ENCODE results near the gene SLC39A1.

DNA sequence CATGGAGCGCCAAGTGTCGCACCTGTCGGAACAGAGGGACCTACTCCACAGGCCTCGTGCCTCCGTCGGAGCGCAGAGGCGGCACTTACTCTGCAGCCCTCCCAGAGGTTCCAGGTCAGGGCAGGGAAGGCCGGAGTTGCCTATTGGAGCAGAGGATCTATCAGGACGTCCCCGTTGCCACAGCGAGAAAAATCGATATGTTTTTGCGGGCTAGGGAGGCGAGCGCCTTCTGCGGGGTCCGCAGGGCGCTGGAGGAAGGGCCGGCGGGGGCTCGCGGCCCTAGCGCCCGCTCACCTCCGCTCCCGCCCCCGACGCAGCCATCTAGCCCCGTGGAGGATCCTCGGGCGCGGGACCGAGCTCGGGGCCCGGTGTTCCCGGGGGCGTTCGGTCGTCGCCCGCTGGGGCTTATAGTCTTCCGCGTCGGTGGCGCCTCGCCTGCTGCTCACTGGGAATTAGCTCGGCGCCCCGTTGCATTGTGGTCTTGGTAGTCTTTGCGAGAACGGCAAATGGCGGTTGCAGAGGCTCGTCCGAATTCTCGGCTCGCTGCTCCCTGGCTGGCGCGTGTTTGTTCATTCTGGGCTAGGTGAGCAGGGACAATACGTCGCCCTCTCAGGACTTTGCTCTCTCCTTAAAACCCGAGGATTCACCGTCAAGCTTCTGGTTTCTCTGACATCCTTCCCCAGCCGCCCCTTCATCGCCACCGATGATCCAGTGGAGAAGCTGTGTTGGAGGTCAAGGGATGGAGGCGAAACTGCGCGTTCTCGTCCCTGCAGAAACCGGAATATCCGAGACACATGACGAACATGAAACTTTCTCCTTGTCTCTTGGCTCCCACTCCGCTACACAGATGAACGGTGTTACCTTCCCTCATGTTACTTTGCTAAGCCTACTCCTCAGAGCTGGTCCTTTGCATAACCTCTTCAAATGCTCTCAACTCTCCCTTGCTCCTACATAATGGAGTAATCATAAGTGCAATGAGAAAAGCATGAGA is 14.2 kb upstream of the SLC39A1 start, which contains the start of gene JTB:
- TF ChIP-seq POLR2A (IDR thresholded peaks at IDR 0.05; ENCODE audit: low read depth, low read length): peak; percentile 75; the same call in 1 of the 2 replicates
- TF ChIP-seq POLR2AphosphoS5 (IDR thresholded peaks at IDR 0.05; ENCODE audit: low read depth, low read length): peak; percentile 85

Data from GM12891 (cell line).